Upper lobe of left lung (tissue), 6 donors: ENCODE measurements around the gene ASCC2. TPM values are rescaled to one million over a fixed set of nuclear protein-coding genes. Genes with fewer than 3 reads are reported as not detected.

Experiments
- ATAC-seq, 2 donors: fragments of 200-7000 bp; cut with Tn5 transposase; one replicate each; pipeline ENCODE4 v1.9.1; 2022; ENCODE audit warnings: mild to moderate bottlenecking in 2 of 2, moderate library complexity in 2 of 2; ENCODE audit not compliant: low FRiP score in 2 of 2
- DNase-seq, 2 donors: peaks; one replicate each; pipeline ENCODE4 v3.0.0-alpha.2; 2019 to 2020
- H3K27ac ChIP-seq, 4 donors: fragments of 200-600 bp; sonication (generic); one replicate each; pipeline ENCODE4 v1.5.1; 2016 to 2019
- H3K27me3 ChIP-seq, 4 donors: fragments of 200-600 bp; sonication (generic); one replicate each; pipeline ENCODE4 v1.5.1; 2017 to 2019
- H3K36me3 ChIP-seq, 4 donors: fragments of 200-600 bp; sonication (generic); one replicate each; pipeline ENCODE4 v1.5.1; 2016 to 2019
- H3K4me1 ChIP-seq, 4 donors: fragments of 200-600 bp; sonication (generic); one replicate each; pipeline ENCODE4 v1.5.1; 2018 to 2019
- H3K4me3 ChIP-seq, 4 donors: fragments of 200-600 bp; sonication (generic); one replicate each; pipeline ENCODE4 v1.5.1; 2017 to 2019; ENCODE audit warnings: mild to moderate bottlenecking in 2 of 4, moderate library complexity in 1 of 4
- H3K9me3 ChIP-seq, 4 donors: fragments of 200-600 bp; sonication (generic); one replicate each; pipeline ENCODE4 v1.5.1; 2018 to 2019
- CTCF ChIP-seq, 6 experiments: fragments of 450-650 bp in 4 of 6; fragments of 200-600 bp in 2 of 6; sonication (generic) in 2 of 6; IDR thresholded peaks; one replicate each; pipeline ENCODE4 v1.5.1; 2016 to 2019; ENCODE audit warnings: antibody characterized with exemption in 6 of 6
- EP300 ChIP-seq, 4 donors: sonication (generic); formaldehyde crosslinking; IDR thresholded peaks; one replicate each; pipeline ENCODE4 v1.5.1; 2017; ENCODE audit warnings: antibody characterized with exemption in 4 of 4, control low read depth in 2 of 4
- POLR2A ChIP-seq, 4 donors: fragments of 450-650 bp; IDR thresholded peaks; one replicate each; pipeline ENCODE4 v1.5.1; 2016 to 2017; ENCODE audit warnings: antibody characterized with exemption in 4 of 4, mild to moderate bottlenecking in 2 of 4
- POLR2AphosphoS5 ChIP-seq, 2 donors: sonication (generic); formaldehyde crosslinking; IDR thresholded peaks; one replicate each; pipeline ENCODE4 v1.5.1; 2017; ENCODE audit warnings: antibody characterized with exemption in 2 of 2
- WGBS, 2 donors: methylation state at CpG; one replicate each; pipeline ENCODE4 v1.1.5; 2017 to 2018; 5-methylcytosine and 5-hydroxymethylcytosine counted together
- total RNA-seq, 6 donors: library from RNA; depleted of rRNA in 4 of 6; stranded (reverse); fragments of >200 nt in 4 of 6; gene quantifications; one replicate each; pipeline versions ENCODE4 v1.1.0 to v1.2.1, GENCODE V29; 2016 to 2021
- donor health status: DM: no; HTN: no; CAD: no; lungs with moderate emphysema.
- donor health status: DM: no; HTN: yes; CAD: no; lungs with severe emphysema.

ASCC2 gene, protein sequence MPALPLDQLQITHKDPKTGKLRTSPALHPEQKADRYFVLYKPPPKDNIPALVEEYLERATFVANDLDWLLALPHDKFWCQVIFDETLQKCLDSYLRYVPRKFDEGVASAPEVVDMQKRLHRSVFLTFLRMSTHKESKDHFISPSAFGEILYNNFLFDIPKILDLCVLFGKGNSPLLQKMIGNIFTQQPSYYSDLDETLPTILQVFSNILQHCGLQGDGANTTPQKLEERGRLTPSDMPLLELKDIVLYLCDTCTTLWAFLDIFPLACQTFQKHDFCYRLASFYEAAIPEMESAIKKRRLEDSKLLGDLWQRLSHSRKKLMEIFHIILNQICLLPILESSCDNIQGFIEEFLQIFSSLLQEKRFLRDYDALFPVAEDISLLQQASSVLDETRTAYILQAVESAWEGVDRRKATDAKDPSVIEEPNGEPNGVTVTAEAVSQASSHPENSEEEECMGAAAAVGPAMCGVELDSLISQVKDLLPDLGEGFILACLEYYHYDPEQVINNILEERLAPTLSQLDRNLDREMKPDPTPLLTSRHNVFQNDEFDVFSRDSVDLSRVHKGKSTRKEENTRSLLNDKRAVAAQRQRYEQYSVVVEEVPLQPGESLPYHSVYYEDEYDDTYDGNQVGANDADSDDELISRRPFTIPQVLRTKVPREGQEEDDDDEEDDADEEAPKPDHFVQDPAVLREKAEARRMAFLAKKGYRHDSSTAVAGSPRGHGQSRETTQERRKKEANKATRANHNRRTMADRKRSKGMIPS
- total RNA-seq: 100 to 1,000 TPM in 1 of 6 donors, 10 to 100 TPM in 5; 42.3 to 129 (median 64.3) TPM

GRCh38 chr22:29837741-29838598, at the start of gene ASCC2:
Gene ASCC2 (minus strand): TSS chr22:29838274. CDS start chr22:29832325, 5,949 bp downstream.
- peaks cover 8 to 27% (median 18%) of the 10 kb centered on the region in 4 donors for H3K4me1 ChIP-seq
- H3K27me3 ChIP-seq: no peaks in the 10 kb centered on the region
- H3K4me3 ChIP-seq: peak within 1 kb of the TSS; percentile 88 to 98 (median 93)
- ATAC-seq (peak; percentile 98 to 99), DNase-seq (peak; percentile 98 to 100)
- H3K27ac ChIP-seq: peak within 1 kb of the TSS; percentile 83 to 88 (median 86)
- peak in 4 of 6 experiments; percentile 26 to 38 (median 37) for TF ChIP-seq CTCF (IDR thresholded peaks at IDR 0.05)
- no peak for TF ChIP-seq EP300 (IDR thresholded peaks at IDR 0.05)
- peak in 3 of 4 donors; percentile 51 to 80 (median 60) for TF ChIP-seq POLR2A (IDR thresholded peaks at IDR 0.05)
- peak; percentile 72 to 87 for TF ChIP-seq POLR2AphosphoS5 (IDR thresholded peaks at IDR 0.05)
- no peaks in the 10 kb centered on the region for H3K9me3 ChIP-seq
- H3K36me3 ChIP-seq: peaks cover 4 to 14% (median 11%) of the 10 kb centered on the region in 4 donors
- WGBS, 2 donors: 0 to 1% methylated on average over 32 to 39 of the region's 54 CpGs

GRCh38 chr22:29887358-29887757, 49.3 kb upstream of the ASCC2 start:
- H3K36me3 ChIP-seq: no peaks in the 10 kb centered on the region
- no peaks in the 10 kb centered on the region for H3K9me3 ChIP-seq
- DNase-seq: no peak
- H3K27me3 ChIP-seq: no peaks in the 10 kb centered on the region
- no peak overlapping the region for H3K4me3 ChIP-seq
- H3K27ac ChIP-seq: peak overlapping the region in 1 of 4 donors; percentile 66
- peaks cover 41 to 53% (median 45%) of the 10 kb centered on the region in 4 donors for H3K4me1 ChIP-seq
- ATAC-seq: no peak
- TF ChIP-seq POLR2AphosphoS5 (IDR thresholded peaks at IDR 0.05): no peak
- TF ChIP-seq EP300 (IDR thresholded peaks at IDR 0.05): no peak
- 51 to 61% methylated on average over 2 of the region's 2 CpGs for WGBS, 2 donors

- H3K36me3 ChIP-seq: no peaks in the 10 kb centered on the region
- peak in 1 of 4 donors; percentile 14 for TF ChIP-seq EP300 (IDR thresholded peaks at IDR 0.05)
- no peak for TF ChIP-seq POLR2AphosphoS5 (IDR thresholded peaks at IDR 0.05)
- TF ChIP-seq CTCF (IDR thresholded peaks at IDR 0.05): no peak
- no peaks in the 10 kb centered on the region for H3K9me3 ChIP-seq
- H3K4me1 ChIP-seq: peaks cover 41 to 47% (median 43%) of the 10 kb centered on the region in 4 donors
- H3K4me3 ChIP-seq: no peak overlapping the region
- 50 to 79% methylated on average over 1 of the region's 1 CpG for WGBS, 2 donors
- no peaks in the 10 kb centered on the region for H3K27me3 ChIP-seq
- DNase-seq (no peak), ATAC-seq (no peak)
- H3K27ac ChIP-seq: peak overlapping the region in 1 of 4 donors; percentile 66
Measured at GRCh38 chr22:29886596-29886995, 48.5 kb upstream of the ASCC2 start.

DNA sequence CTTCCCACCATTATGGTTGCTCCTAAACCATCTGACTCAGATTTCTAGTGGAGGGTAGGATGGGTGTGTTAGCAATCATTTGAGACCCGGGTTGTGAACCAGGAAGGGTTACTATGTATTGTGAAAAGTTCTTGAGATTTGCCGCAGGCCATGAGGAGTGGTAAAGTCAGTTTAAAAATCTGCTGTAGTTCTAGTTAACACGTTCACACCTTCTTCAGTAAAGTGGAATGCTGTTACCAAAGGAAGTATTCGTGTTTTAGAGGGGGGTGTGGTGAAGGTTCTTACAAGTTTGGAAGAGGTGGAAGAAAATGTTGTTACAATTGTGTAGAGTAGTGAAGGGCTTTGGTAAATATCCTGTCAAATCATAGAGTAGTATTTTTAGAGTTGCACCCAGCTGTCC, 47.5 kb upstream of the ASCC2 start:
- H3K4me3 ChIP-seq: peak overlapping the region in 1 of 4 donors; percentile 11
- H3K9me3 ChIP-seq: no peaks in the 10 kb centered on the region
- no peaks in the 10 kb centered on the region for H3K36me3 ChIP-seq
- peaks cover 41 to 44% (median 43%) of the 10 kb centered on the region in 4 donors for H3K4me1 ChIP-seq
- TF ChIP-seq CTCF (IDR thresholded peaks at IDR 0.05) (no peak), EP300 (IDR thresholded peaks at IDR 0.05) (no peak), POLR2AphosphoS5 (IDR thresholded peaks at IDR 0.05) (no peak), POLR2A (IDR thresholded peaks at IDR 0.05) (no peak)
- WGBS, 2 donors: 37 to 40% methylated on average over 4 of the region's 4 CpGs
- DNase-seq (no peak), ATAC-seq (peak in 1 of 2 donors; percentile 69)
- H3K27ac ChIP-seq: peak overlapping the region in 2 of 4 donors; percentile 9 to 72
- H3K27me3 ChIP-seq: no peaks in the 10 kb centered on the region
